Choroid plexus epithelial cell (primary cell): ENCODE data around the gene NBPF1.
"Not testable (repeated sequence)": the region's sequence is repeated elsewhere in the genome, so short reads cannot be mapped to it uniquely, and the experiment has no call there.

Source experiments
- DNase-seq: peaks from one replicate; pipeline ENCODE4 v3.0.0-alpha.2; 2010; ENCODE audit warnings: low read depth
- H3K4me3 ChIP-seq: 2 replicates; pipeline ENCODE4 v1.5.1; 2011; ENCODE audit warnings: low read depth, mild to moderate bottlenecking, control low read depth, low read length, moderate library complexity
- TF ChIP-seq, protein P1 (sequence below): conservative IDR thresholded peaks from 2 replicates; pipeline ENCODE4 v1.5.1; 2011; ENCODE audit warnings: low read depth, mild to moderate bottlenecking, control low read depth, inconsistent platforms, low read length, moderate library complexity

Gene NBPF1

GRCh38 chr1:16631248-16632043 is 18.1 kb upstream of the NBPF1 start:
- H3K4me3 ChIP-seq: no peak overlapping the region
- TF ChIP-seq, protein P1, sequence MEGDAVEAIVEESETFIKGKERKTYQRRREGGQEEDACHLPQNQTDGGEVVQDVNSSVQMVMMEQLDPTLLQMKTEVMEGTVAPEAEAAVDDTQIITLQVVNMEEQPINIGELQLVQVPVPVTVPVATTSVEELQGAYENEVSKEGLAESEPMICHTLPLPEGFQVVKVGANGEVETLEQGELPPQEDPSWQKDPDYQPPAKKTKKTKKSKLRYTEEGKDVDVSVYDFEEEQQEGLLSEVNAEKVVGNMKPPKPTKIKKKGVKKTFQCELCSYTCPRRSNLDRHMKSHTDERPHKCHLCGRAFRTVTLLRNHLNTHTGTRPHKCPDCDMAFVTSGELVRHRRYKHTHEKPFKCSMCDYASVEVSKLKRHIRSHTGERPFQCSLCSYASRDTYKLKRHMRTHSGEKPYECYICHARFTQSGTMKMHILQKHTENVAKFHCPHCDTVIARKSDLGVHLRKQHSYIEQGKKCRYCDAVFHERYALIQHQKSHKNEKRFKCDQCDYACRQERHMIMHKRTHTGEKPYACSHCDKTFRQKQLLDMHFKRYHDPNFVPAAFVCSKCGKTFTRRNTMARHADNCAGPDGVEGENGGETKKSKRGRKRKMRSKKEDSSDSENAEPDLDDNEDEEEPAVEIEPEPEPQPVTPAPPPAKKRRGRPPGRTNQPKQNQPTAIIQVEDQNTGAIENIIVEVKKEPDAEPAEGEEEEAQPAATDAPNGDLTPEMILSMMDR: no peak
- no peak for DNase-seq

- H3K4me3 ChIP-seq: no peak overlapping the region
- TF ChIP-seq, protein P1: no peak
- no peak for DNase-seq
Measured at GRCh38 chr1:16630661-16631247, 17.4 kb upstream of the NBPF1 start.

- H3K4me3 ChIP-seq, DNase-seq: not testable (repeated sequence)
Measured at GRCh38 chr1:16629916-16630530, 16.7 kb upstream of the NBPF1 start.

GRCh38 chr1:16628361-16629111 is 15.2 kb upstream of the NBPF1 start:
- DNase-seq: no peak
- H3K4me3 ChIP-seq: no peak overlapping the region
- TF ChIP-seq, protein P1: no peak

GRCh38 chr1:16626409-16626983 is 13.1 kb upstream of the NBPF1 start:
- not testable (repeated sequence) for DNase-seq, H3K4me3 ChIP-seq

DNA sequence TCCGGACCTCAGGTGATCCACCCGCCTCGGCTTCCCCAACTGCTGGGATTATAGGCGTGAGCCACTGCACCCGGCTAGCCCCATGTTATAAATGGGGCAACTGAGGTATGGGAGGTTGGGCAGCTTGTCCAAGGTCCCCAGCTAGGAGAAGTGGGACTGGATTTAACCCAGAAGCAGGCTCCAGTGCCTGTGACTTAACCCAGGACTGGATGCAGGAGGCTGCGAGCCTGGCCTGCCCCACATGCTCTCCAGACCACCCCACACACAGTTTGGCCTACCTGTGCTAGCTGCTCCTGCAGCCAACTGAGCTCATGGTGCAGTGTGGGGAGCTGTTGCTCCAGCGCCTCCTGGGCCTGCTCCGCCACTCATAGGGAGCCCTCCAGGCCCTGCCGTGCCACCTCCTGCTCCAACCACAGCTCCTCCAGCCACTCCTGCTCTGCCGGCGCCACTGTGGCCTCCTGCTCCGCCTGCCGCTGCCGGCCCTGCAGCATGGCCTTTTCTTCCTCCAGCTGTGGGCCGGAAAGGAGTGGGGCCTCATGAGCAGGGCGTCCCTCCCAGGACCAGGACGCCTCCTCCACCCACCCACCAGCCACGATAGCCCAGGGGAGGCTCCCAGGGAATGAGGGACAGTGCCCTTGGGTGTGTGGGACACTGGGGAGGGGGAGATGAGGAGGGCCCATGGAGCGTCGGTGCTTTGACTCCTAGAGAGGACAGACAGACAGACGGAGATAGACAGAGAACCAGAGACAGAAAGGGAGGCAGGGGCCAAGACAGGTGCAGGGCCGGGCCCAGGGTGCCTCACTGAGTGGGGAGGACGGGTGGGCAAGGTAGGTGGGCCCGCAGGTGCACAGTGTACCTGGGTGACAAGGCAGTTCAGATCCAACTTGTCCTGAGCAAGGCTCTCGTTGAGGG is 12.4 kb upstream of the NBPF1 start:
- H3K4me3 ChIP-seq: no peak overlapping the region
- TF ChIP-seq, protein P1: no peak
- DNase-seq: no peak

GRCh38 chr1:16623812-16624719 is 10.7 kb upstream of the NBPF1 start:
- H3K4me3 ChIP-seq, DNase-seq: not testable (repeated sequence)

DNA sequence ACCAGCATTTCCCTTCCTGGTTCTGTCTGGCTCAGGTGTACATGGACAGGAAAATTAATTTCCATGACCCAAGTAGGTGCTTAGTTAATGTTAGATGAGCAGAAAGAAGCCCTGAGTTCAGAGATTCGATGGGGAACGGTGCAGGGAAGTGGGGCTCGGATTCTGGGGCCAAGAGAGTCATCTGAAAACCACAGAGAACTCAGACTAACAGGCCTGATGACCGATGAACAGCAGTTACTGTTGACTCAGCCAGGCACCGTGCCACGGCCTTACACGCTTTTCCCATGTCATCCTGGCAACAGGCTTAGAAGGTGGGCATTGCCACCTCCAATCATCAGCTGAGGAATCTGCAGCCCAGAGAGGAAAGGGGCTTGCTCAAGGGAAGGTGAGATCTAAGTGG is 10.0 kb upstream of the NBPF1 start:
- not testable (repeated sequence) for H3K4me3 ChIP-seq
- DNase-seq: peak; percentile 43
